Mononuclear cell (primary cell): Measurements from ENCODE around the gene HEXB. TPM values are rescaled to one million over a fixed set of nuclear protein-coding genes. Genes with fewer than 3 reads are reported as not detected.
"Not testable (repeated sequence)": the region's sequence is repeated elsewhere in the genome, so short reads cannot be mapped to it uniquely, and the experiment has no call there.

Experiments
- H3K27me3 ChIP-seq: 2 replicates; pipeline ENCODE4 v1.6.0; 2011; ENCODE audit warnings: low read length, control low read depth; ENCODE audit not compliant: insufficient read depth
- H3K4me1 ChIP-seq: 2 replicates; pipeline ENCODE4 v1.5.1; 2011; ENCODE audit warnings: mild to moderate bottlenecking, low read length, control low read depth; ENCODE audit not compliant: insufficient read depth
- H3K4me3 ChIP-seq: 2 replicates; pipeline ENCODE4 v1.5.1; 2011; ENCODE audit warnings: mild to moderate bottlenecking, low read length, moderate library complexity
- H3K9me3 ChIP-seq: 2 replicates; pipeline ENCODE4 v1.5.1; 2011; ENCODE audit warnings: low read depth, mild to moderate bottlenecking, control low read depth, low read length
- total RNA-seq: library from RNA; depleted of rRNA; stranded (reverse); fragments of >200 nt; gene quantifications from one replicate; pipeline ENCODE4 v1.2.3, GENCODE V29; 2012

The HEXB gene
- total RNA-seq, 1 donor = 103 TPM

- Histone ChIP-seq H3K27me3 (no peaks in the 10 kb centered on the region), H3K9me3 (no peaks in the 10 kb centered on the region), H3K4me3 (no peak overlapping the region), H3K4me1 (no peaks in the 10 kb centered on the region)
Observed at GRCh38 chr5:74672215-74672877, 12.7 kb upstream of the HEXB start.

DNA sequence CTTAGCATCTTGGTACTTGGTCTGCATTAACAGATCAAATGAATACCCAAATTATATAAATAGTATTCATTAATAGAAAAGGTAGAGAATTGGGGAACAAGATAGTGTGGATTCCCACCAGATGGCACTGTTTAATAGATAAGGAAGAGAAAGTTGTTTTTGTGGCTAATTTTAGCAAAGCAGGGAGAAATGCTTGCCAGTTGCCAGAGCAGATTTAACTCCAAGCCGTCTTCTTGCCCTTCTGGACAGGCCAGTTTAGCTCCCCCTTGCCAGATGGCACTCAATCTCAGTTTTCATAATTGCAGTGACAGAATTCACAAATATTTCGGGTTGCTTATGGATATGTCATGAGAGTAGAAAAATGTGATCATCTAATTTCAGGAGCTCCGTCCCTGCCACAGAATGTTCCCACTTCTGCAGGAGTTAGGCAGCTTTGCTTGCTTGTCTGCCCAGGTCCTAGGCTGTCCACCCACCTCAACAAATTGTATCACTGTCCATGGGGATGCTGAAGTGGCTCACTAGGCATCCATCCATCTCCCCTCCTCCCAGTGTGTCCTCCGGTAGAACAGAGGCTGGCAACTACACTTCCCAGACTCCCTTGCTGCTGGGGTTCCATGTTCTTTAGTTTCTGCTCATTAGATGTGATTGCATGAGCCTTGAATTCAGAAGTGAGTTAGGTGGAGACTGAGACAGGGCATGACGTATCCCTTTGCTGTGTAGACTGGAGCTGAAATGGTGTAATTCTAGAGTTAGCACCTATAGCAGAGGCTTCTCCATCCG, 11.8 kb upstream of the HEXB start:
- Histone ChIP-seq H3K4me1 (no peaks in the 10 kb centered on the region), H3K4me3 (no peak overlapping the region), H3K27me3 (no peaks in the 10 kb centered on the region), H3K9me3 (no peaks in the 10 kb centered on the region)

GRCh38 chr5:74676466-74676865, 8.6 kb upstream of the HEXB start:
- H3K9me3 ChIP-seq, H3K4me1 ChIP-seq, H3K4me3 ChIP-seq, H3K27me3 ChIP-seq: not testable (repeated sequence)

DNA sequence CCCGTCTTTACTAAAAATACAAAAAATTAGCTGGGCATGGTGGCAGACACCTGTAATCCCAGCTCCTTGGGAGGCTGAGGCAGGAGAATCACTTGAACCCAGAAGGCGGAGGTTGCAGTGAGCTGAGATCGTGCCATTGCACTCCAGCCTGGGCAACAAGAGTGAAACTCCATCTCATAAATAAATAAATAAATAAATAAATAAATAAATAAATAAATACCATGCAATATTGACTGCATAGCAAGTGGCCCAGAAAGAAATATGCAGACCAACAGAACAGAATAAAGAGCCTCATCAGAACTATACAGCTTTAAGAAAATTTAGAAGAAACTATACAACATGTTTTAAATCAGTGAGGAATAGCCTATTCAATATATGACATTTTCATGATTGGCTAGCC, 6.9 kb upstream of the HEXB start:
- not testable (repeated sequence) for H3K4me3 ChIP-seq, H3K27me3 ChIP-seq, H3K4me1 ChIP-seq, H3K9me3 ChIP-seq

DNA sequence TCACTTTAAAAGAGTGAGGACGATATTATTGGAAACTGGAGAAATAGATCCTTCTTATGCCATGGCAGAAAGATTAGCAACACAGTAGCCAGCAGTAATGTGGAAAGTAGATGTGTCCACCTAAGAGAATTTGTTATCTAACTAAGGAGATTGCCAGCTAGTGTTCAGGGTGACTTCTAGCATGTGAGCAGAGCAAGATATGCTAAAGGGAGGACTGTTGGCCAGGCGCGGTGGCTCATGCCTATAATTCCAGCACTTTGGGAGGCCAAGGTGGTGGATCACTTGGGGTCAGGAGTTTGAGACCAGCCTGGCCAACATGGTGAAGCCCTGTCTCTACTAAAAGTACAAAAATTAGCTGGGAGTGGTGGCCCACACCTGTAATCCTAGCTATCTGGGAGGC, 5.7 kb upstream of the HEXB start:
- H3K27me3 ChIP-seq, H3K4me1 ChIP-seq, H3K4me3 ChIP-seq, H3K9me3 ChIP-seq: not testable (repeated sequence)

GRCh38 chr5:74679966-74680365, 5.1 kb upstream of the HEXB start:
- no peaks in the 10 kb centered on the region for H3K27me3 ChIP-seq
- H3K4me3 ChIP-seq = no peak overlapping the region
- no peaks in the 10 kb centered on the region for H3K9me3 ChIP-seq
- peaks cover 5% of the 10 kb centered on the region for H3K4me1 ChIP-seq

GRCh38 chr5:74685979-74686631, 1.1 kb downstream of the HEXB start:
- H3K9me3 ChIP-seq = no peaks in the 10 kb centered on the region
- H3K4me3 ChIP-seq = peak overlapping the region; percentile 92
- H3K27me3 ChIP-seq = no peaks in the 10 kb centered on the region
- H3K4me1 ChIP-seq = peaks cover 26% of the 10 kb centered on the region

- Histone ChIP-seq H3K4me1 (peaks cover 26% of the 10 kb centered on the region), H3K27me3 (no peaks in the 10 kb centered on the region), H3K9me3 (no peaks in the 10 kb centered on the region), H3K4me3 (no peak overlapping the region)
Observed at GRCh38 chr5:74686962-74687751, 2.1 kb downstream of the HEXB start.

DNA sequence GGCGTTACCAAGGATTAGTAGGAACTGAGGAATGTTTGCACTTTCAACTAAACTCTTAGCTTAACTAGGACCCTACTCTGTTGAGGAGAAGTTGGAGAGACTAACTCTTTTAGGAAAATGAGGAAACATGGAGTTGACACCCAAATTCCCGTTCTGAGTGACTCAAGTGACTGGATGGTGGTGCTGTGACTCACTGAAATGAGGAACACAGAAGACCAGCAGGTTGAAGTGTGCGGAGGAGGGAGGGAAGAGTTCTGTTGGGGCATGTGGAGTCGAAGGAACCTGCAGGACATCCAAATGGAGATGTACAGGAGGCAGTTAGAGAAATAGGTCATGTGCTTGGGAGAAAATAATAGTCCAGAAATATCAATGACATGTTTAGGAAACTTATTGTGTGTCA, 8.2 kb downstream of the HEXB start:
- Histone ChIP-seq H3K9me3 (no peaks in the 10 kb centered on the region), H3K4me3 (no peak overlapping the region), H3K4me1 (no peaks in the 10 kb centered on the region), H3K27me3 (no peaks in the 10 kb centered on the region)

- H3K9me3 ChIP-seq = no peaks in the 10 kb centered on the region
- no peaks in the 10 kb centered on the region for H3K27me3 ChIP-seq
- no peak overlapping the region for H3K4me3 ChIP-seq
- no peaks in the 10 kb centered on the region for H3K4me1 ChIP-seq
Observed at GRCh38 chr5:74717596-74717995, 32.6 kb downstream of the HEXB start.

- Histone ChIP-seq H3K4me1 (no peaks in the 10 kb centered on the region), H3K9me3 (no peaks in the 10 kb centered on the region), H3K27me3 (no peaks in the 10 kb centered on the region), H3K4me3 (no peak overlapping the region)
Observed at GRCh38 chr5:74722271-74722670, 37.2 kb downstream of the HEXB start.

- H3K27me3 ChIP-seq = no peaks in the 10 kb centered on the region
- no peaks in the 10 kb centered on the region for H3K9me3 ChIP-seq
- no peak overlapping the region for H3K4me3 ChIP-seq
- H3K4me1 ChIP-seq = no peaks in the 10 kb centered on the region
Observed at GRCh38 chr5:74725331-74725730, 40.3 kb downstream of the HEXB start.

DNA sequence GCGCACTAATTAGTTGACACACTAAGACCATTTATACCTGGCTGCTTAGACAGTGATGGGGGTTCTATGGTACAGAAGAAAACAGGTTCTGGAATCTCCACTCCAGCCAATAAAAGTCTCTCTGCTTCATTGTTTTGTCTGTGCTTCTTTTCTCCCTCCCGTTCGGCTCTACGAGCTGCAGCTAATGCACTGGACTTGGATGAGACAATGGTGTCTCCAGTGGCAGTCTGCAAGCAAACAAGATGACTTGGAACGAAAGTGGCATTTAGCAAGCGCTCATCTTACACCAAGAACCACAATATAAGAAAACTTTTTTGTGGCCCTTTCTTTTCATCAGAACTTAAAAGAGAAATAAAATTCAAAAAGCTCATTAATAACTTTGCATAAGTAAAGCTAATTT, 51.7 kb downstream of the HEXB start:
- Histone ChIP-seq H3K4me1 (no peaks in the 10 kb centered on the region), H3K4me3 (no peak overlapping the region), H3K9me3 (no peaks in the 10 kb centered on the region), H3K27me3 (no peaks in the 10 kb centered on the region)

DNA sequence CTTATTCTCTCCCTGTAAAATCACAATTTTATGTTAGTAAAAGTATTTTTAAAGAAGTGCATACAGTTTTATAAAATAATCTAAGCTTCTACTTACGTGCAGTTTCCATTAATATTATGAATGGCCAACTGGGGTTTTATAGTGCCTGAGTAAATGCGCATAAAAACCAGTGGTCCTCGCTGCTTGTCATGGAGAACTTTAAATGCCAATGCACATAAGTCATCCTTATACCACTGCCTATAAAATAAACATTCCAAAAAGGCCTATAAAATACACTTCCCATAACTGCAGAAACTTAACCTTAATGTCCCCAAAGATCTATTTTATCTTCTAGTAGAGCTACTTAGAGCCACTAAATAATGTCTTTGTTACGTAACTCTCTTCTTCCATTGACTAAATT, 53.4 kb downstream of the HEXB start:
- H3K9me3 ChIP-seq = no peaks in the 10 kb centered on the region
- H3K4me3 ChIP-seq = no peak overlapping the region
- H3K4me1 ChIP-seq = no peaks in the 10 kb centered on the region
- no peaks in the 10 kb centered on the region for H3K27me3 ChIP-seq

DNA sequence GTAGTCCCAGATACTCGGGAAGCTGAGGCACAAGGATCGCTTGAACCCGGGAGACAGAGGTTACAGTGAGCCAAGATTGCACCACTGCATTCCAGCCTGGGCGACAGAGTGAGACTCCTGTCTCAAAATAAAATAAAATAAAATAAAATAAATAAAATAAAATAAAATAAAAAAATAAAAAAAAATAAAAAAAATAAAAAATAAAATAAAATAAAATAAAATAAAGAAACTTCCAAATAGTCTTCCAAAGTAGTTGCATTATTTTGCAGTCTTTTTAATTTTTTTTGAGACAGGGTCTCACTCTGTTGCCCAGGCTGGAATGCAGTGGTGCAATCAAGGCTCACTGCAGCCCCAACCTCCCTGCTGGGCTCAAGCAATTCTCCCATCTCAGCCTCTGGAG, 63.7 kb downstream of the HEXB start:
- H3K4me1 ChIP-seq, H3K4me3 ChIP-seq, H3K27me3 ChIP-seq, H3K9me3 ChIP-seq: not testable (repeated sequence)
